ENCODE measurements around the gene ATP1B1. TPM values are rescaled to one million over a fixed set of nuclear protein-coding genes. Genes with fewer than 3 reads are reported as not detected.
A peak's percentile ranks its signal among the peaks of the same experiment; 100 is the strongest.

The ATP1B1 gene
- total and polyA plus RNA-seq, 9 of the 15 experiments (the other 6 are each of a cell fraction or from before 2014, with no cell fraction given), result 0.76 to 3.0 (median 1.7) TPM

GRCh38 chr1:169146576-169147214 is 40.2 kb downstream of the ATP1B1 start (continued):
- no peak for TF ChIP-seq SP1 (CRISPR knock-in tag; IDR thresholded peaks at IDR 0.05)

GRCh38 chr1:169148472-169149252 is 42.2 kb downstream of the ATP1B1 start:
- ATAC-seq, result no peak
- H2AFZ ChIP-seq (ENCODE audit: low read depth, low read length), result peak overlapping the region; percentile 11; the same call in 1 of the 2 replicates
- no peak for TF ChIP-seq ZNF239 (CRISPR knock-in tag; IDR thresholded peaks at IDR 0.05)
- no peak for TF ChIP-seq ZNF511 (CRISPR knock-in tag; IDR thresholded peaks at IDR 0.05)
- TF ChIP-seq CBFB (CRISPR knock-in tag; IDR thresholded peaks at IDR 0.05), result no peak
- TF ChIP-seq NFE2 (IDR thresholded peaks at IDR 0.05; ENCODE audit: low read depth), result peak; percentile 79
- TF ChIP-seq KAT7 (CRISPR knock-in tag; IDR thresholded peaks at IDR 0.05; ENCODE audit: borderline replicate concordance), result no peak
- TF ChIP-seq MAFK (IDR thresholded peaks at IDR 0.05; ENCODE audit: low read length), result peak; percentile 29; the same call in 1 of the 2 replicates
- no peak for TF ChIP-seq HNRNPH1 (optimal IDR thresholded peaks at IDR 0.05; ENCODE audit: low read depth, low read length)
- TF ChIP-seq ZNF316 (IDR thresholded peaks at IDR 0.05), result peak; percentile 75
- no peak for TF ChIP-seq VEZF1 (CRISPR knock-in tag; IDR thresholded peaks at IDR 0.05)
- no peak for TF ChIP-seq ZNF655 (CRISPR knock-in tag; IDR thresholded peaks at IDR 0.05)
- TF ChIP-seq C11orf30 (IDR thresholded peaks at IDR 0.05; ENCODE audit: low read depth), result peak; percentile 65
- no peak for TF ChIP-seq ELK1 (CRISPR knock-in tag; IDR thresholded peaks at IDR 0.05)

More at GRCh38 chr1:169148472-169149252, 42.2 kb downstream of the ATP1B1 start:
- BruUV-seq (replicated peaks), result no TSS peak
- peaks cover 0 to 12% of the 10 kb centered on the region in 2 experiments; a peak in 2 of 5 replicates for H3K4me1 ChIP-seq (replicated peaks in 1 of 2; ENCODE audit: control insufficient read depth in 2 of 2, insufficient read depth in 2 of 2, low read length in 2 of 2)
- no peak overlapping the region for H3K4me2 ChIP-seq (ENCODE audit: insufficient read depth, low read length)
- no peaks in the 10 kb centered on the region for H3K27me3 ChIP-seq (ENCODE audit: control insufficient read depth in 2 of 2, insufficient read depth in 2 of 2, low read length in 2 of 2)
- DNase-seq (ENCODE audit: extremely low read depth in 1 of 4, low spot score in 3 of 4) (peak in 1 of 4 experiments; percentile 23), FAIRE-seq (no peak)
- H4K20me1 ChIP-seq (replicated peaks; ENCODE audit: control insufficient read depth, insufficient read depth, low read length), result no peaks in the 10 kb centered on the region
- intact Hi-C loops (cut with micrococcal nuclease) (no loop called here), in situ Hi-C loops (cut with MboI) (no loop called here)
- no peak overlapping the region for H3K4me3 ChIP-seq
- no peaks in the 10 kb centered on the region for H3K36me3 ChIP-seq (ENCODE audit: control insufficient read depth, insufficient read depth, low read length)
- ChIA-PET CTCF (ENCODE audit: low intra/inter-chr PET ratio) (no interaction called here), POLR2A (no interaction called here)
- no peaks in the 10 kb centered on the region for H3K79me2 ChIP-seq (ENCODE audit: control insufficient read depth, insufficient read depth, low read length)
- 59% methylated on average over 5 of the region's 5 CpGs for WGBS (ENCODE audit: insufficient coverage, low coverage, missing lambda C conversion rate)
- H3K9ac ChIP-seq (ENCODE audit: insufficient read depth in 1 of 2, low read depth in 2 of 2, low read length in 2 of 2), result no peak overlapping the region
- no peak overlapping the region for H3K27ac ChIP-seq (ENCODE audit: extremely low read depth, low read depth, low read length)
- H3K9me3 ChIP-seq (replicated peaks; ENCODE audit: control insufficient read depth, insufficient read depth, low read depth, low read length), result no peaks in the 10 kb centered on the region
- no peaks in the 10 kb centered on the region for H3K9me1 ChIP-seq (ENCODE audit: control insufficient read depth, insufficient read depth, low read length)
